CD4-positive, alpha-beta T cell treated with Interleukin-17A for 4 hours (primary cell): Measurements from ENCODE around the gene ADH6.
"Not testable (repeated sequence)": the region's sequence is repeated elsewhere in the genome, so short reads cannot be mapped to it uniquely, and the experiment has no call there.

Source experiments
- DNase-seq: peaks from one replicate; pipeline ENCODE4 v3.0.0-alpha.2; 2020; ENCODE audit warnings: mixed read lengths

ADH6 gene

GRCh38 chr4:99189900-99190299 lies 29.1 kb downstream of the ADH6 start:
- DNase-seq: not testable (repeated sequence)

GRCh38 chr4:99186029-99186428 lies 33.0 kb downstream of the ADH6 start:
- no peak for DNase-seq

GRCh38 chr4:99185581-99185980 lies 33.5 kb downstream of the ADH6 start:
- DNase-seq: no peak

- DNase-seq: no peak
Measured at GRCh38 chr4:99180382-99181070, 38.5 kb downstream of the ADH6 start.

- no peak for DNase-seq
Measured at GRCh38 chr4:99179626-99180025, 39.4 kb downstream of the ADH6 start.

- no peak for DNase-seq
Measured at GRCh38 chr4:99179178-99179577, 39.9 kb downstream of the ADH6 start.

GRCh38 chr4:99166544-99166943 lies 52.5 kb downstream of the ADH6 start:
- DNase-seq: no peak

- DNase-seq: no peak
Measured at GRCh38 chr4:99165978-99166377, 53.1 kb downstream of the ADH6 start.

GRCh38 chr4:99161373-99162099 lies 57.5 kb downstream of the ADH6 start:
- DNase-seq: no peak

GRCh38 chr4:99159699-99160098 lies 59.3 kb downstream of the ADH6 start:
- DNase-seq: no peak

GRCh38 chr4:99157478-99157935 lies 61.5 kb downstream of the ADH6 start:
- no peak for DNase-seq

- no peak for DNase-seq
Measured at GRCh38 chr4:99156992-99157391, 62.1 kb downstream of the ADH6 start.

- DNase-seq: no peak
Measured at GRCh38 chr4:99154658-99155342, 64.2 kb downstream of the ADH6 start.
